ENCODE measurements around the gene MAP4K2.

GRCh38 chr11:64799256-64799622, 3.8 kb downstream of the MAP4K2 start:
- TF ChIP-seq MXD4 (CRISPR knock-in tag; IDR thresholded peaks at IDR 0.05), result no peak
- TF ChIP-seq POLR2A (IDR thresholded peaks at IDR 0.05; ENCODE audit: insufficient read depth in 1 of 2, low read depth in 2 of 2, low read length in 2 of 2), result no peak
- 0 out of 2 replicates have a peak, but pooled peaks have one; percentile 10 for TF ChIP-seq CTCF (CRISPR knock-in tag; IDR thresholded peaks at IDR 0.05)
- TF ChIP-seq ZNF446 (CRISPR knock-in tag; IDR thresholded peaks at IDR 0.05), result no peak
- TF ChIP-seq NBN (conservative IDR thresholded peaks at IDR 0.05), result no peak
- no peak for TF ChIP-seq SALL1 (CRISPR knock-in tag; IDR thresholded peaks at IDR 0.05)
- no peak for TF ChIP-seq MAZ (IDR thresholded peaks at IDR 0.05; ENCODE audit: borderline replicate concordance, low read depth, low read length)
- TF ChIP-seq MAZ (CRISPR knock-in tag; IDR thresholded peaks at IDR 0.05; ENCODE audit: low read depth), result no peak
- no peak for TF ChIP-seq ZNF225 (CRISPR knock-in tag; IDR thresholded peaks at IDR 0.05)
- no peak for TF ChIP-seq MAX (IDR thresholded peaks at IDR 0.05)
- no peak for TF ChIP-seq ZNF800 (CRISPR knock-in tag; IDR thresholded peaks at IDR 0.05)
- no peak for TF ChIP-seq JUN (CRISPR knock-in tag; IDR thresholded peaks at IDR 0.05)
